Astrocyte (in vitro differentiated cells and primary cell): Measurements from ENCODE around the gene FLNC.

Source experiments
- CTCF ChIP-seq: IDR thresholded peaks from 2 replicates; pipeline ENCODE4 v1.5.1; 2011; ENCODE audit warnings: low read depth, mild to moderate bottlenecking, inconsistent platforms, low read length, moderate library complexity; ENCODE audit not compliant: insufficient read depth
- EZH2 ChIP-seq: IDR thresholded peaks from 2 replicates; pipeline ENCODE4 v1.6.1; 2012; ENCODE audit warnings: mild to moderate bottlenecking, low read length, inconsistent platforms; ENCODE audit not compliant: insufficient read depth

GRCh38 chr7:128906001-128906765, 76.0 kb downstream of the FLNC start:
- TF ChIP-seq CTCF (no peak), EZH2 (no peak)
